ENCODE measurements around the gene RNF157.

DNA sequence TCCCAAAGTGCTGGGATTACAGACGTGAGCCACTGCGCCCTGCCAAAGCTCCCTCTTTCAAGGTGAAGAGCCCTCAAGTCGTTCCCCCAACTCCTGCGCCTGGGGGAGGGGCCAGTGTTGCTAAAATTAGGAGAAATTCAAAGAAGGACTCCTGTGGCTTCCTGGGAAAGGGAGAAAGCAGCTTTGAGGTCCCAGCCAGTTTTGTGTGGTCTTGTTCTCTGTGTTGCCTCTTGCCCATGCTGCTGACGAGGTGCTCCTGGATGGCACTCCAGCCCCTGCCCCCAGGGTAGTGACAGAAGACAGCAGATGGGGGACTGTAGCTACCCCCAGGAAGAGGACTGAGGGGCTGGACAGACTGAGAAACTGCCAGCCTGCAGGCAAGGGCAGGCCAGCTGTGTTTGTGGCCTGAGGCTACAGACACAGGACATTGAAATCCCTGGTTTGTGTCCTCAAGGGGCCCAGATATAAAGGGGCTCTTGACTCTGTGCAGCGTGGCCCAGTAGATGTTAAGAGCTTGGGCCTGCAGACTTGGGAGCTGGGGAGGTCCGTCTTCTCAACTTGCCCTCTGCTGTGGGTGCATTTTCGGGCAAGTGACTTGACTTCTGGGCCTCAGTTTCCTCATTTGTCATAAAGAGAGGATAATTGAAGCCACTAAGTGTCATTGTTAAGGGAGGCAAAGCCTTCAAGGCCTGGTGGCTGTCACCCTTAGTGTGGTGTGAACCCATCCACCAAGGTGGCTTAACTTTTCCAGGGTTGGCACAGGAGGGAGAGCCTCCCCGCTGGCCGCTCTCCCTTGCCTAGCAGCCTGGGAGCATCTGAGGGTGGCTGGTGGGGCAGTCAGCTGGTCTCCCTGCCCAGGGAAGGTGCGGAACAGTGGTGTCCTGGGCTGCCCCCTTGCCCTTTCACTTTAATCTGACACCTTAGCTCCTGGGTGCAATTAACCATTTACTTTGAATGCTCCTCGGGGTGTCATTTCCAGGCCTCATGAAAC, 29.0 kb upstream of the RNF157 start:
- TF ChIP-seq, protein P1, sequence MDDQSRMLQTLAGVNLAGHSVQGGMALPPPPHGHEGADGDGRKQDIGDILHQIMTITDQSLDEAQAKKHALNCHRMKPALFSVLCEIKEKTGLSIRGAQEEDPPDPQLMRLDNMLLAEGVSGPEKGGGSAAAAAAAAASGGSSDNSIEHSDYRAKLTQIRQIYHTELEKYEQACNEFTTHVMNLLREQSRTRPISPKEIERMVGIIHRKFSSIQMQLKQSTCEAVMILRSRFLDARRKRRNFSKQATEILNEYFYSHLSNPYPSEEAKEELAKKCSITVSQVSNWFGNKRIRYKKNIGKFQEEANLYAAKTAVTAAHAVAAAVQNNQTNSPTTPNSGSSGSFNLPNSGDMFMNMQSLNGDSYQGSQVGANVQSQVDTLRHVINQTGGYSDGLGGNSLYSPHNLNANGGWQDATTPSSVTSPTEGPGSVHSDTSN (IDR thresholded peaks at IDR 0.05; ENCODE audit: insufficient replicate concordance, low read depth, low read length), result no peak
- TF ChIP-seq RAD21 (IDR thresholded peaks at IDR 0.05; ENCODE audit: insufficient read depth, low read depth, low read length), result no peak
- TF ChIP-seq, protein P2, sequence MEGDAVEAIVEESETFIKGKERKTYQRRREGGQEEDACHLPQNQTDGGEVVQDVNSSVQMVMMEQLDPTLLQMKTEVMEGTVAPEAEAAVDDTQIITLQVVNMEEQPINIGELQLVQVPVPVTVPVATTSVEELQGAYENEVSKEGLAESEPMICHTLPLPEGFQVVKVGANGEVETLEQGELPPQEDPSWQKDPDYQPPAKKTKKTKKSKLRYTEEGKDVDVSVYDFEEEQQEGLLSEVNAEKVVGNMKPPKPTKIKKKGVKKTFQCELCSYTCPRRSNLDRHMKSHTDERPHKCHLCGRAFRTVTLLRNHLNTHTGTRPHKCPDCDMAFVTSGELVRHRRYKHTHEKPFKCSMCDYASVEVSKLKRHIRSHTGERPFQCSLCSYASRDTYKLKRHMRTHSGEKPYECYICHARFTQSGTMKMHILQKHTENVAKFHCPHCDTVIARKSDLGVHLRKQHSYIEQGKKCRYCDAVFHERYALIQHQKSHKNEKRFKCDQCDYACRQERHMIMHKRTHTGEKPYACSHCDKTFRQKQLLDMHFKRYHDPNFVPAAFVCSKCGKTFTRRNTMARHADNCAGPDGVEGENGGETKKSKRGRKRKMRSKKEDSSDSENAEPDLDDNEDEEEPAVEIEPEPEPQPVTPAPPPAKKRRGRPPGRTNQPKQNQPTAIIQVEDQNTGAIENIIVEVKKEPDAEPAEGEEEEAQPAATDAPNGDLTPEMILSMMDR (IDR thresholded peaks at IDR 0.05 in 2 of 3, conservative IDR thresholded peaks at IDR 0.05 in 1 of 3; ENCODE audit: control insufficient read depth in 2 of 3, extremely low read depth in 1 of 3, insufficient read depth in 1 of 3, low read depth in 3 of 3, low read length in 3 of 3), result no peak
- no peak for TF ChIP-seq RB1 (IDR thresholded peaks at IDR 0.05; ENCODE audit: borderline replicate concordance)
- TF ChIP-seq YY1 (IDR thresholded peaks at IDR 0.05; ENCODE audit: low read depth, low read length), result no peak
- no peak for TF ChIP-seq JUNB (IDR thresholded peaks at IDR 0.05)
- TF ChIP-seq CEBPB (IDR thresholded peaks at IDR 0.05; ENCODE audit: borderline replicate concordance in 1 of 2, low read depth in 2 of 2, low read length in 2 of 2), result no peak
- TF ChIP-seq EZH2 (IDR thresholded peaks at IDR 0.05; ENCODE audit: borderline replicate concordance, control insufficient read depth, low read depth, low read length), result no peak

All from GM12878 (cell line).